Measurements from ENCODE around the gene TENT5C. TPM values are rescaled to one million over a fixed set of nuclear protein-coding genes. Genes with fewer than 3 reads are reported as not detected.

TENT5C gene
- total and polyA plus RNA-seq, 9 of the 15 experiments (the other 6 are each of a cell fraction or from before 2014, with no cell fraction given), result 1.8 to 7.7 (median 4.0) TPM

DNA sequence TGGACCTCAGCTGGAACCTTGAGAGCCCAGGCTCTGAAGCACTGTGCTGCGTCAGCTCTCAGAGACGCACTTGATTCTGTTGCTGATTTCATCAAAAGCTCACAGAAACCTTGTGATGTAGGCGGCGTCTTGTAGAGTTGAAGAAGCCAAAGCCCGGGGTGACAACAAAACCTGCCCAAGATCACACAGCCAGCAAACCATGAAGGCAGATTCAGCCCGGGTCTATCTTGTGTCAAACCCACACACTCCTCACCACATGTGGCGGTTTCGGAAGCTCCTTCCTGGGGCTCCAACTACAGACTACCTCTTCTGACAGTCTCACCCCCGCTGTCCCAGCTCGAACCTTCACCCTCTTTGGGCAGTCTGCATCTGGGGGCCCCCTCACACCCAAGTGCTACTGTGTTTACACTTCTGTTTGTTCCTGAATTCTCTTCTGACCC, 50.4 kb downstream of the TENT5C start (continued):
- TF ChIP-seq NR2C2 (CRISPR knock-in tag; IDR thresholded peaks at IDR 0.05) (no peak), NR2C2 (tag; IDR thresholded peaks at IDR 0.05) (0 out of 2 replicates have a peak, but pooled peaks have one; percentile 20), NELFE (IDR thresholded peaks at IDR 0.05; ENCODE audit: insufficient read depth, insufficient read length) (no peak), CREB1 (IDR thresholded peaks at IDR 0.05) (peak; percentile 53; the same call in 1 of the 2 replicates), CREB1 (CRISPR knock-in tag; IDR thresholded peaks at IDR 0.05) (no peak), SMAD4 (CRISPR knock-in tag; conservative IDR thresholded peaks at IDR 0.05) (peak; percentile 57), ZNF124 (CRISPR knock-in tag; IDR thresholded peaks at IDR 0.05) (no peak), ZNF184 (CRISPR knock-in tag; IDR thresholded peaks at IDR 0.05) (no peak), SP1 (CRISPR knock-in tag; IDR thresholded peaks at IDR 0.05) (peak; percentile 21; the same call in 1 of the 2 replicates), NFE2 (IDR thresholded peaks at IDR 0.05; ENCODE audit: low read depth) (peak; percentile 65), XRCC4 (IDR thresholded peaks at IDR 0.05; ENCODE audit: extremely low read depth, insufficient read depth, insufficient read length) (no peak), ZNF212 (CRISPR knock-in tag; IDR thresholded peaks at IDR 0.05) (no peak), C11orf30 (IDR thresholded peaks at IDR 0.05; ENCODE audit: low read depth) (peak; percentile 82), MAFF (IDR thresholded peaks at IDR 0.05; ENCODE audit: low read length) (peak; percentile 43; the same call in 1 of the 2 replicates), RBFOX2 (IDR thresholded peaks at IDR 0.05; ENCODE audit: low read depth, low read length) (peak; percentile 43), ZNF707 (CRISPR knock-in tag; conservative IDR thresholded peaks at IDR 0.05) (no peak), MEF2D (tag; conservative IDR thresholded peaks at IDR 0.05; ENCODE audit: low read depth) (no peak), ZNF143 (CRISPR knock-in tag; IDR thresholded peaks at IDR 0.05) (no peak), CREM (IDR thresholded peaks at IDR 0.05; ENCODE audit: low read depth) (peak; percentile 75)
- TF ChIP-seq, protein P1, sequence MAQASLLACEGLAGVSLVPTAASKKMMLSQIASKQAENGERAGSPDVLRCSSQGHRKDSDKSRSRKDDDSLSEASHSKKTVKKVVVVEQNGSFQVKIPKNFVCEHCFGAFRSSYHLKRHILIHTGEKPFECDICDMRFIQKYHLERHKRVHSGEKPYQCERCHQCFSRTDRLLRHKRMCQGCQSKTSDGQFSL (CRISPR knock-in tag; IDR thresholded peaks at IDR 0.05), result no peak
- TF ChIP-seq, protein P1 (tag; IDR thresholded peaks at IDR 0.05), result 0 out of 4 replicates have a peak, but pooled peaks of 1 of the 2 experiments have one; percentile 0
- TF ChIP-seq, protein P2, sequence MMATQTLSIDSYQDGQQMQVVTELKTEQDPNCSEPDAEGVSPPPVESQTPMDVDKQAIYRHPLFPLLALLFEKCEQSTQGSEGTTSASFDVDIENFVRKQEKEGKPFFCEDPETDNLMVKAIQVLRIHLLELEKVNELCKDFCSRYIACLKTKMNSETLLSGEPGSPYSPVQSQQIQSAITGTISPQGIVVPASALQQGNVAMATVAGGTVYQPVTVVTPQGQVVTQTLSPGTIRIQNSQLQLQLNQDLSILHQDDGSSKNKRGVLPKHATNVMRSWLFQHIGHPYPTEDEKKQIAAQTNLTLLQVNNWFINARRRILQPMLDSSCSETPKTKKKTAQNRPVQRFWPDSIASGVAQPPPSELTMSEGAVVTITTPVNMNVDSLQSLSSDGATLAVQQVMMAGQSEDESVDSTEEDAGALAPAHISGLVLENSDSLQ (IDR thresholded peaks at IDR 0.05), result no peak
- TF ChIP-seq, protein P3, sequence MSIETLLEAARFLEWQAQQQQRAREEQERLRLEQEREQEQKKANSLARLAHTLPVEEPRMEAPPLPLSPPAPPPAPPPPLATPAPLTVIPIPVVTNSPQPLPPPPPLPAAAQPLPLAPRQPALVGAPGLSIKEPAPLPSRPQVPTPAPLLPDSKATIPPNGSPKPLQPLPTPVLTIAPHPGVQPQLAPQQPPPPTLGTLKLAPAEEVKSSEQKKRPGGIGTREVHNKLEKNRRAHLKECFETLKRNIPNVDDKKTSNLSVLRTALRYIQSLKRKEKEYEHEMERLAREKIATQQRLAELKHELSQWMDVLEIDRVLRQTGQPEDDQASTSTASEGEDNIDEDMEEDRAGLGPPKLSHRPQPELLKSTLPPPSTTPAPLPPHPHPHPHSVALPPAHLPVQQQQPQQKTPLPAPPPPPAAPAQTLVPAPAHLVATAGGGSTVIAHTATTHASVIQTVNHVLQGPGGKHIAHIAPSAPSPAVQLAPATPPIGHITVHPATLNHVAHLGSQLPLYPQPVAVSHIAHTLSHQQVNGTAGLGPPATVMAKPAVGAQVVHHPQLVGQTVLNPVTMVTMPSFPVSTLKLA (conservative IDR thresholded peaks at IDR 0.05), result 0 out of 4 replicates have a peak, but pooled peaks of 1 of the 2 experiments have one; percentile 6
- TF ChIP-seq, protein P4, sequence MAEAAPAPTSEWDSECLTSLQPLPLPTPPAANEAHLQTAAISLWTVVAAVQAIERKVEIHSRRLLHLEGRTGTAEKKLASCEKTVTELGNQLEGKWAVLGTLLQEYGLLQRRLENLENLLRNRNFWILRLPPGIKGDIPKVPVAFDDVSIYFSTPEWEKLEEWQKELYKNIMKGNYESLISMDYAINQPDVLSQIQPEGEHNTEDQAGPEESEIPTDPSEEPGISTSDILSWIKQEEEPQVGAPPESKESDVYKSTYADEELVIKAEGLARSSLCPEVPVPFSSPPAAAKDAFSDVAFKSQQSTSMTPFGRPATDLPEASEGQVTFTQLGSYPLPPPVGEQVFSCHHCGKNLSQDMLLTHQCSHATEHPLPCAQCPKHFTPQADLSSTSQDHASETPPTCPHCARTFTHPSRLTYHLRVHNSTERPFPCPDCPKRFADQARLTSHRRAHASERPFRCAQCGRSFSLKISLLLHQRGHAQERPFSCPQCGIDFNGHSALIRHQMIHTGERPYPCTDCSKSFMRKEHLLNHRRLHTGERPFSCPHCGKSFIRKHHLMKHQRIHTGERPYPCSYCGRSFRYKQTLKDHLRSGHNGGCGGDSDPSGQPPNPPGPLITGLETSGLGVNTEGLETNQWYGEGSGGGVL (CRISPR knock-in tag; IDR thresholded peaks at IDR 0.05), result no peak
- TF ChIP-seq, protein P5, sequence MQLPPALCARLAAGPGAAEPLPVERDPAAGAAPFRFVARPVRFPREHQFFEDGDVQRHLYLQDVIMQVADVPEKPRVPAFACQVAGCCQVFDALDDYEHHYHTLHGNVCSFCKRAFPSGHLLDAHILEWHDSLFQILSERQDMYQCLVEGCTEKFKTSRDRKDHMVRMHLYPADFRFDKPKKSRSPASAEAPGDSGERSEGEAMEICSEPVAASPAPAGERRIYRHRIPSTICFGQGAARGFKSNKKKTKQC (CRISPR knock-in tag; IDR thresholded peaks at IDR 0.05), result no peak

All from K562 (cell line).